Femur (tissue), 1 donor: ENCODE results near the gene RNF126.
"Not testable (repeated sequence)": the region's sequence is repeated elsewhere in the genome, so short reads cannot be mapped to it uniquely, and the experiment has no call there.

Source experiments
- DNase-seq: peaks from one replicate; pipeline ENCODE4 v3.0.0-alpha.2; 2017

Gene RNF126

GRCh38 chr19:645912-646778, 16.9 kb downstream of the RNF126 start:
- no peak for DNase-seq

- DNase-seq, result no peak
Observed at GRCh38 chr19:644789-645188, 18.2 kb downstream of the RNF126 start.

GRCh38 chr19:644363-644762, 18.7 kb downstream of the RNF126 start:
- DNase-seq, result no peak

- no peak for DNase-seq
Observed at GRCh38 chr19:643736-644135, 19.3 kb downstream of the RNF126 start.

GRCh38 chr19:642767-643727, 20.0 kb downstream of the RNF126 start:
- DNase-seq, result no peak

GRCh38 chr19:641702-642101, 21.3 kb downstream of the RNF126 start:
- DNase-seq, result no peak

GRCh38 chr19:640606-641189, 22.3 kb downstream of the RNF126 start:
- DNase-seq, result no peak

- no peak for DNase-seq
Observed at GRCh38 chr19:640161-640558, 22.9 kb downstream of the RNF126 start.

GRCh38 chr19:639253-640160, 23.5 kb downstream of the RNF126 start, which contains the start of gene FGF22:
Gene FGF22, plus strand, starts transcription at chr19:639879. Its CDS starts 47 bp downstream, at chr19:639926.
- DNase-seq, result peak; percentile 94

GRCh38 chr19:638906-639252, 24.1 kb downstream of the RNF126 start:
- DNase-seq, result no peak

GRCh38 chr19:634975-635652, 27.9 kb downstream of the RNF126 start:
- no peak for DNase-seq

- no peak for DNase-seq
Observed at GRCh38 chr19:633786-634639, 29.0 kb downstream of the RNF126 start.

GRCh38 chr19:633068-633785, 29.8 kb downstream of the RNF126 start, which contains the start of gene POLRMT:
Gene POLRMT, minus strand, starts transcription at chr19:633537. Its CDS starts 25 bp downstream, at chr19:633512.
- DNase-seq, result peak; percentile 99

- DNase-seq, result peak; percentile 54
Observed at GRCh38 chr19:632579-633067, 30.4 kb downstream of the RNF126 start.

GRCh38 chr19:629961-630714, 32.9 kb downstream of the RNF126 start:
- no peak for DNase-seq

- not testable (repeated sequence) for DNase-seq
Observed at GRCh38 chr19:629515-629914, 33.5 kb downstream of the RNF126 start.

- DNase-seq, result no peak
Observed at GRCh38 chr19:628168-628567, 34.8 kb downstream of the RNF126 start.

GRCh38 chr19:626566-626965, 36.4 kb downstream of the RNF126 start:
- not testable (repeated sequence) for DNase-seq

GRCh38 chr19:625257-625656, 37.8 kb downstream of the RNF126 start:
- no peak for DNase-seq
